ENCODE measurements around the gene GSTM5.
A peak's percentile ranks its signal among the peaks of the same experiment; 100 is the strongest.
"Not testable (repeated sequence)": the region's sequence is repeated elsewhere in the genome, so short reads cannot be mapped to it uniquely, and the experiment has no call there.

The GSTM5 gene

GRCh38 chr1:109711593-109712320 lies at the start of gene GSTM5:
GSTM5 (plus strand) TSS chr1:109712251; CDS start chr1:109712313, 62 bp downstream.
- not testable (repeated sequence) for ATAC-seq

- no peak for ATAC-seq
Measured at GRCh38 chr1:109664671-109665070, 47.4 kb upstream of the GSTM5 start.

GRCh38 chr1:109667452-109668122 lies 44.5 kb upstream of the GSTM5 start, which contains the start of gene GSTM2:
GSTM2 (plus strand) TSS chr1:109668057; CDS start chr1:109668116, 59 bp downstream.
- peak; percentile 96 to 99 for ATAC-seq

GRCh38 chr1:109668123-109668775 lies 43.8 kb upstream of the GSTM5 start:
- no peak for ATAC-seq

GRCh38 chr1:109669246-109669948 lies 42.7 kb upstream of the GSTM5 start:
- no peak for ATAC-seq

GRCh38 chr1:109669949-109670302 lies 42.1 kb upstream of the GSTM5 start:
- ATAC-seq, result not testable (repeated sequence)

GRCh38 chr1:109671067-109671466 lies 41.0 kb upstream of the GSTM5 start:
- no peak for ATAC-seq

- ATAC-seq, result not testable (repeated sequence)
Measured at GRCh38 chr1:109673861-109674260, 38.2 kb upstream of the GSTM5 start.

- not testable (repeated sequence) for ATAC-seq
Measured at GRCh38 chr1:109676683-109677381, 35.2 kb upstream of the GSTM5 start.

GRCh38 chr1:109677459-109677858 lies 34.6 kb upstream of the GSTM5 start:
- no peak for ATAC-seq

GRCh38 chr1:109678637-109679036 lies 33.4 kb upstream of the GSTM5 start:
- ATAC-seq, result not testable (repeated sequence)

- not testable (repeated sequence) for ATAC-seq
Measured at GRCh38 chr1:109684777-109685176, 27.3 kb upstream of the GSTM5 start.

- ATAC-seq, result not testable (repeated sequence)
Measured at GRCh38 chr1:109685399-109685798, 26.7 kb upstream of the GSTM5 start.

- ATAC-seq, result not testable (repeated sequence)
Measured at GRCh38 chr1:109685890-109686289, 26.2 kb upstream of the GSTM5 start.

- ATAC-seq, result not testable (repeated sequence)
Measured at GRCh38 chr1:109687109-109687508, 24.9 kb upstream of the GSTM5 start.

- ATAC-seq, result peak in 1 of 2 donors; percentile 99
Measured at GRCh38 chr1:109687641-109688499, 24.2 kb upstream of the GSTM5 start, which contains the start of gene GSTM1. GSTM1 (plus strand) TSS chr1:109687817; CDS start chr1:109687874, 57 bp downstream.

- no peak for ATAC-seq
Measured at GRCh38 chr1:109689844-109690405, 22.1 kb upstream of the GSTM5 start.

GRCh38 chr1:109691759-109692158 lies 20.3 kb upstream of the GSTM5 start:
- no peak for ATAC-seq

GRCh38 chr1:109694400-109694799 lies 17.7 kb upstream of the GSTM5 start:
- ATAC-seq, result not testable (repeated sequence)

- ATAC-seq, result not testable (repeated sequence)
Measured at GRCh38 chr1:109695138-109695537, 16.9 kb upstream of the GSTM5 start.

- no peak for ATAC-seq
Measured at GRCh38 chr1:109697066-109697465, 15.0 kb upstream of the GSTM5 start.
